Left cardiac atrium (tissue), 4 donors: ENCODE measurements around the gene SLIT3. TPM values are rescaled to one million over a fixed set of nuclear protein-coding genes. Genes with fewer than 3 reads are reported as not detected.
A peak's percentile ranks its signal among the peaks of the same experiment; 100 is the strongest.

Experiments
- ATAC-seq, 2 donors: fragments of 200-7000 bp; cut with Tn5 transposase; one replicate each; pipeline ENCODE4 v1.9.1; 2020; ENCODE audit warnings: mild to moderate bottlenecking in 2 of 2, moderate library complexity in 2 of 2
- DNase-seq: peaks from one replicate; pipeline ENCODE4 v3.0.0-alpha.2; 2020
- intact Hi-C, 2 donors: fragments of 100-400 bp; cut with DNase I; formaldehyde crosslinking; loops; one replicate each; pipeline versions ENCODE4 v1.14.1 to v1.15.1; 2022 to 2023
- total RNA-seq, 2 donors: library from RNA; stranded (reverse); fragmentation: NEBNext Ultra II Directional; extraction: Animal tissue kit (Norgen Biotek cat#: 25700); gene quantifications; one replicate each; pipeline ENCODE4 v1.2.1, GENCODE V29; 2021
- donor health status: DM: no; HTN: yes; CAD: no.
- donor health status: DM: no; HTN: yes; CAD: no; lungs with severe emphysema.
- donor health status: DM: yes; HTN: yes; CAD: no.
- donor health status: Dilated cardiomyopathy.

SLIT3 gene
- total RNA-seq, 2 donors from 2014 or later, result 71.1 to 117 TPM

DNA sequence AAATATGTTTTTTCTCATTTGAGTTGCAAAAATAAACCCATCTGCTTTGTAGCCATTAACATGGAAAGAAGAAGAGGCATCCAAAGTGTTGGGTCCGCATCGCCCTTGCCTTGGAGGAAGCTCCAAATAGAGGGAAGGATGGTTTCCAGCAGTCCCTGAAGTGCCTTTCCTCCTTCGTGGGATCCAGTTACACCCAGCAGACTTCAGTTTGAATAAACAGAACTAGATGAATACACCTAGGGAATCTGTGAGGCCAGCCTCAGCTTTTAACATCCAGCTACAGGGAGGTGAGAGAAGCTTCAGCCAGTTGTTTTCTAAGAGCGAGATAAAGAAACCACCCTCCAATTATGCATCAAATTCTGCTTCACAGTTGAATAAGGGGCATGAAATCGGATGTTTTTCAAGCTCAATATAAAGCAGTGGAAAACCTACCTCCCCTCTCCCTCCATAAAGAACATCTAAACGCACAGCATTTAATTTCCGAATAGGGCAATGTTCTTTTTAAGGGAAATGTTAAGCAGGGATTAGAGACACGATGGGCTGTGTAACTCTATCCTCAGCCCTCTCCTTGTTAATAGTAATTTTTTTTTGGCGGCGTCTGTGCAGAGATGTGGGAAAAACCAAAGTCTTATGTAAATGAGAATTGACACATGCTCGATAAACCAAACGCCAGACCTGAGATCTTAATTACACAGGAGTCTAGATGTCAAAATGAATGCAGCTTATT lies 264.7 kb downstream of the SLIT3 start:
- intact Hi-C loops, result no loop called here
- no peak for ATAC-seq
- DNase-seq, result no peak

DNA sequence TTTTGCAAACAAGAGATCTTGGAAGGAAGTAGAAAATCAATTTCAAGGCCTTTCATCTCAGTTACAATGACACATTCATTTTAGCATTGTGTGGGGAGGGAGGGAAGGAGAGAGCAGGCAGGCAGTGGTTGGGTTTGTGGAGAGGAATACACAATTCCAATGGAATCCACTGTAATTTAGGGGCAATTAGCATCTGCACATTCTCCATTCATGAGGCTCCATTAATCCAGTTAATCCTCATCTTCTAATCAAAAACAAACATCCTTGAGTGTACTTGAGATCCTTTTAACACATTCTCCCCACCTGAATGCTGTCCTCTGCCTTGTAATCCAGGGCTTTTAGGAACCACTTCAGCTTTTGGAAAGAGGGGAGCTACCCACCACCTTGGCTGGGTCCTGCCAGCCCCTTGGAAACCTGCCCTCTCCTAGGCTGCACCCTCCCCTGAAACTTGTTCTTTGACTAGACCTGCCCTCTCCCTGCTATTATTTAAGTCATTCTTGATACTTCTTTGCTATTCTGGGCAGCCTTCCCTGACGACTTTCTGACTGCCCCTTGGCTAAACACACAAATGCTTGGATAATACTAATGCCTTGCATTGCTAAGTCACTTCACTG lies 271.2 kb downstream of the SLIT3 start:
- no peak for DNase-seq
- ATAC-seq, result peak; percentile 19 to 34
- intact Hi-C loops, result no loop called here

DNA sequence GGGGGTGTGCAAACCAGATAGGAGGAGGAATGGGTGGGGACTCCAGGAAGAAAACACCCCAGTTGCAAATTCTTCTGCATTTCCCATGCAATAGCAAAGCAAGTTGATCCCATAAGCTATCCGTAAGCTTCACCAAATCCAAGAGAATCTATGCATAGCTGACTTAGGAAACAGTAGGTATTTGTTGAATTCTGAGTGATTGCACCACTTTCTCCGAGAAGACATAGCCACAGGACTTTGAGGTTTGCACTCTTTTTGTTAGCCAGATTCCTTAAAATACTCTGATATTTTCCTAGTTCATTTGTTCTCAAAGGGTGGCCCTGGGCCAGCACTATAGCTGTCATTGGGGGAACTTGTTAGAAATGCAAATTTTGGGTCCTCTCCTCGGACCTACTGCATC lies 271.9 kb downstream of the SLIT3 start:
- ATAC-seq (no peak), DNase-seq (no peak)
- intact Hi-C loops, result no loop called here

DNA sequence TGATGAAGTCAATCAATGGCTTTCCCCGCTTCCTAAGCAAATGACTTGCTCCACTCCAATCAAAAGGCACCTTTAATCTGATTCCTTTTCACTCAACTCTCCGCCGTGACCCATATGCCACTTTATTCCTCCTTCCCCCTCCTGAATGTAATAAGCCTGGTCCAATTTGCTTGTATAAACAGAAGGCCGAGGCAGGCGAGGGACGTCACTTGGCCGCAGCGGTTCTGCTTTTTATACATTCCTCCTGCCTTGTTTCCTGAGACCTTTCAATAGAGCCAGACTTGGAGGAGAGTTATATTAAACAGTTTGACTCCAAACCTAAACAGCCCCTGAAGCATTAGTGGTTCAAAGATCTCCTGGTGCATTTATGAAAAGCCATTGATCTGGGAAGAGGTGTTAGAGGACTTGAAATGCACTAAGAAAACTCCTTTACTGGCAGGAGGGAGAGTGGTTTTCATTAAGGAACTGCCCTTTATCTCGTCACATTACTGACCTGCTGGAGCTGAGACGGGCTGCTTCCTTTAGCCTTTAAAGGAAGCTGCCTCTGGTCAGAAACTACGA lies 273.4 kb downstream of the SLIT3 start:
- ATAC-seq (no peak), DNase-seq (no peak)
- intact Hi-C loops, result no loop called here

DNA sequence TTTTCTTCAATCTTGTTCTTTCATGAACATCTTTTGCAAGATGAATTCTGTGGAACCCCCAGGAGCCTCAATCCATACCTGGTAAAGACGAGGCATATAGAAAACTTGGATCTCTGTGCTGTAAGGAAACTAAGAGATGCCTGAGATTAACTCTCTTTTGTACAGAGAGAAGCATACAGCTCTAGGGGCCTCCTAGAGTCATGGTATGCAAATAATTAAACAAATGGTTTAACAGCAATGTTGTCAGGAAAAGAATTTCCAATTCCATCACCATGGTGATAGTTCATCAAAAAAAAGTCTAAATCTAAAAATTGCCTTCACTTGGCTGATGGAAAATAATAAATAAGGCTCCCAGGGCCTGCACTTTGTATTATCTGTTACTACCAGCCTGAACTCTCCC lies 275.4 kb downstream of the SLIT3 start:
- DNase-seq (no peak), ATAC-seq (no peak)
- intact Hi-C loops, result no loop called here

DNA sequence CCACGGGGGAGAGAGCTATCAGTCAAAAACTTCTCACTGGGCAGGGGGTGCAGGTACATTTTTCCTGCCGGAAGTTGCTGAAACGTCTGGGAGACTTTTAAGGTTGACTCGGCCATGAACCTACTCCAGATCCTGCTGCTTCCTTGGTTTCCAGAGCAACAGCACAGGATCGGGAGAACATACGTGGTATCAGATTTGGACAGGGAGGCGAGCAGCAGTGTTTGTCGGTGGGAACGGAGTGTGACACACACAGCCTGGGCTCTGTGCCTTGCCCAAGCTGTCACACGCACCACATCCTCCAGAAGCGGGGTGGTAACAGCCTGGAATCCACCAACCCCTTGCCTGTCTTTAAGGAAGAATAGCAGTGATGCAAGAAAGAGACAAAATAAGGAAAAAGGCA lies 276.5 kb downstream of the SLIT3 start:
- ATAC-seq (peak; percentile 79 to 82), DNase-seq (peak; percentile 48)
- intact Hi-C loops, result no loop called here

DNA sequence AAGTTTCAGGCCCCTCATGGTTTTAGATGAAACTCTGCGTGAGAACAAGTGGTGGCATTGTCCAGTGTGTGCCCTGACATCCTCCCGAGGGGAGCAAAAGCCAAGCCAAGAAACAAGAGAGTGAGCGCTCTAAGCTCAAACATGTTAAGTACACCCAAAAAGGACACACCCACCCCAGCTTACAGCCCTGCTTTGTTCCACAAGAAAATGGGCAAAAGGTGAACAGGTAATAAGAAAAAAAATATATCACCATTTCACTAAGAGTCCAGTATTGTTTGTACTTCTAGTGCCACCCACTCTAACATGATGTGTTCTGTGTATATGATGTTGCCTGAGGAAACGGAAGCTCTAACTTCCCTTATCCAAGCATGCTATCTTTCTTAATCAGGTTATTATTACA lies 278.2 kb downstream of the SLIT3 start:
- DNase-seq (no peak), ATAC-seq (no peak)
- intact Hi-C loops, result no loop called here

DNA sequence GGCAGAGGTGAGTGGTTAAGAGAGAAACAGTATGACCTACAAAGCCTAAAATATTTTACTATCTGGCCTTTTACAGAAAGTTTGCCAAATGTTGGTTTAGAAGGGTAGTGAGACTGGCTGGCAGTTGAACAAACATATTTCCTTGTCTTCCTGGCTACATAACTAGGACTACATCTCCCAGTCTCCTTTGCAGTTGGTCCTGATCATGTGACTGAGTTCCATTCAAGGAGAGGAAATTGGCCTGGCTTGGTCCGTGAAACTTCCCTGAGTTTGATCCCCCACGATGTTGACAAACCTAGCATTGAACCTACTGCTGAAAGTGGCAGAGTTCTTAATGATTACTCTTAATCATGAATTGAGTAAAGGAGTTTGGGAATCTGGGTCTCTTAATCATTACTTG lies 280.8 kb downstream of the SLIT3 start:
- intact Hi-C loops, result no loop called here
- ATAC-seq (no peak), DNase-seq (no peak)

DNA sequence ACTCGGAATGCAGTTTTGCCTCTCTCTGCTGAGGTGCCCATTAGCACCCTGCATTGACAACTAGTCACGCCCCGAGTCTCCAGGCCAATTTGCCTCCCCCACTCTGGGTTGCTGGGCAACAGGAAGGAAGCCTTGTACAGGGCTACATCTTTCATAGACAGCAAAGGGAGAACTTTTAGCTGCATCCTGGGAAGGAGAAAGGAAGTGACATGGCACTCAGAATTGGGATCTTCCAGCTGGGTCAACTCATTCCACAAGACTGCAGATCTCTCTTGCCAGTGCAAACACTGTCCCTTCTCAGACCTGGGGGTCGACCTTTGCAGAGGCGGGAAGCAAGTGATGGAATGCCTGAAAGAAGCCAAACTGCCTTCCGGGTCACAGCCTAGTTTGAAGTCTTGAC lies 282.0 kb downstream of the SLIT3 start:
- no peak for DNase-seq
- peak in 1 of 2 donors; percentile 23 for ATAC-seq
- intact Hi-C loops, result no loop called here

DNA sequence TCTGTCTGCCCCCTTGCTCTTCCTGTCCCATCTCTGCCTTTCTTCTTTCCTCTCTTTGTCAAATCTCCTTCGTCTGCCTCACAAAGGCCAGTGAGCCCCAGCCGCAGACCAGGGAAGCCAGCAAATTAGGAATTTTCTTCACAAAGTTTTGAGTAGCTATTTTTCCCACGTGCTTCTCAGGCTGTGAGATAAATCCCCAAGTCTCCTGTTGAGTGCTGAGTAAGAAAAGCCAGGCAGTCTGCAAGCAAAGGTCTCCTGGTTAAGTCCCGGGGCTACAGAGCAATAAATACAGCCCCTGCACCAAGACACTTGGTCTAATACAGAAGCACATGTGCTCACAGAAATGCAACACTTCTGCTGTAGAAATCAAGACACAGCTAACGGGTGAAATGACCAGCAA lies 284.9 kb downstream of the SLIT3 start:
- no peak for DNase-seq
- no peak for ATAC-seq
- intact Hi-C loops, result no loop called here

DNA sequence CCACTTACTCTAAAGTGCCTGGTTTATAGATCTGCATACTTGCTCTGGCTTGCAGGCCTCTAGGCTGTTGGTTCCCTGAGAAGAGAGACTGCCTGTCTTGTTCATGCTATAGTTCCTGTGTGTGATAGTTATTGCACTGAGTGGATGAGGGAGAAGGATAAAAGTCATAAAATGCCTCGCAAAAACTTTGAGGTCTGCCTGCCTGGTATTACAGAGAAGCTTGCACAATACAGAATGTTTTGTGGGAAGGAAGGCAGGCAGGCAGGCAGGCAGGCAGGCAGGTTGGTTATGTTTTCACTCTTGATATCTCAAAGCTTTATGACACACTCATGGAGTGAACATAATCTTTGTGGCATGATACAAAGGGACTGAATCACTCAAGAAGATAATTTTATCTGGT lies 287.1 kb downstream of the SLIT3 start:
- DNase-seq (no peak), ATAC-seq (peak in 1 of 2 donors; percentile 57)
- intact Hi-C loops, result no loop called here

DNA sequence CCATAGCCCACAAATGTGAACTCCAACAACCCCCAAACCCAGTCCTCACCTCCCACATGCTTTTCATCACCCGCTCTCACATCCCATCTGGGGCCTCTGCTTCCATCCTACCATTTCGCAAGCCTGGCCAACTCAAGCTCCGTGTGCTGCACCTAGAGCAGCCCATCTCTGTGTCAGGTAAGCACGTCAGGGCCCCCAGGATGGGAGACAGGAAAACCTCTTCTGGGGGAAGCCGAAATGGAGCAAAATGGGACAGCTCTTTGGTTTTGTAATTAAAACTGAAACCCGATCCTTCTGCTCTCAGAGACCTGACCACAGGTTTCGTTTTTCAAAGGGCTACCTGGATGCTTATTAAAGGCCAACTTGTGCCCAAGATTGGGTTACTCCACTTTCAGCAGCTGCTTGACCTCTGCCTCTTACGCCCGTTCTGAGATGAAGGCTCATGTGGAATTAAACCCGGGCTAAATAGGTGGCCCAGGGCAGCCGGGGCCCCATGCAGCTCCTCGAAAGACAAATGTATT lies 287.7 kb downstream of the SLIT3 start:
- DNase-seq (no peak), ATAC-seq (no peak)
- intact Hi-C loops, result no loop called here

DNA sequence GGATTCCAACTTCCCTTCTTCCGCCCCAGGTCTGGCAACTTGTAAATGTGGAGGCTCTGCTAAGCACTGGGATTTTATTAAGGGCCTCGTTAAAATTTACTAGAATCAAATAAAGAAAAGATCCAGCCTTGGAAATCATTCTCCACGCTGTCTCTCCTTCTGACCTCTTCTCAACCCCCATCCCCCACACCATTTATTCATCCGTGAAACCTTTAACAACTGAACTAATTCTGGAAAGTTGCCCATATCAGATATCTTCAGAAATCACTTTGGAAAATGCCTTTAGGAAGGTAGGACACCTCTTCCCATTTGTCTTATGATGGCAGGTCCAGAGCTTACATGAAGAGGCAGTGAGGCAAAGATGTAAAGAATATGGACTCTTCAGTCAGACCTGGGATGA lies 288.5 kb downstream of the SLIT3 start:
- intact Hi-C loops, result no loop called here
- ATAC-seq (no peak), DNase-seq (no peak)

DNA sequence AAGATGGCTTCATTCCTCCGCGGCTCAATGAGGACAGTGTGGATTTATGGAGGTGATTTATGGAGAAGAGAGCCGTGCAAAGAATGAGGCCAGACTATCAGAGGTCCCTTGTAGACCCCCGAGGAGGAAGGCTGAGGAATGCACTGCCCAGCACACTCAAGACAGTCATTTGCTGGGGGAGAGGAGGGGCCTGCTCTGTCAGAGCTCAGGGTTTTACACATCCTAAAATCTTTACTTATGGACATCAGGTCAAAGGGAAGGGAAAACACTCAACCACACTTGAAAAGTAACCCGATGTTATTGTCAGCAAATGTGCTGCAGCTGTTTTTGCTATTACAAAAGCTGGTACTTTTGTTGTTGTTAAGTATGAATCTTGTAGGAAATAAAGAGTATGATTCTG lies 289.5 kb downstream of the SLIT3 start:
- DNase-seq, result no peak
- ATAC-seq, result no peak
- intact Hi-C loops, result no loop called here

DNA sequence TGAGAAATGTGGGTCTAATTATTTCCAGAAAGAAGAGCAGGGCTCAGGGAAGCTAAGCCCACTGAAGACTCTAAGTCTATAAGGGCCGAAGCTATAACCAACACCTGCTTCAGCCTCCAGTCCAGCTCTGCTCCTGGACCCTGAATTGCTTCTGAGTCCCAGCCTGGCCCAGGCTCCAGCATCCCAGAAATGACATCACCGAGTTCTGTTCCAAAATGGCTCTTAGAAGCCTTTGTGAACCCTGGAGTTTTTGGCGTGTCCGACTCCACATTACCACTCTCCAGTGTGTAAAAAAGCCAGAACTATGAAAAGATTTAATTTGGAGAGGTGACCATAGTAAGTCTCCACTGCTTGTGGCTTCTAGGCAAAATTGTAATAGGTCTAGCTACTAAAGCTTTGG lies 289.9 kb downstream of the SLIT3 start:
- ATAC-seq, result peak in 1 of 2 donors; percentile 25

DNA sequence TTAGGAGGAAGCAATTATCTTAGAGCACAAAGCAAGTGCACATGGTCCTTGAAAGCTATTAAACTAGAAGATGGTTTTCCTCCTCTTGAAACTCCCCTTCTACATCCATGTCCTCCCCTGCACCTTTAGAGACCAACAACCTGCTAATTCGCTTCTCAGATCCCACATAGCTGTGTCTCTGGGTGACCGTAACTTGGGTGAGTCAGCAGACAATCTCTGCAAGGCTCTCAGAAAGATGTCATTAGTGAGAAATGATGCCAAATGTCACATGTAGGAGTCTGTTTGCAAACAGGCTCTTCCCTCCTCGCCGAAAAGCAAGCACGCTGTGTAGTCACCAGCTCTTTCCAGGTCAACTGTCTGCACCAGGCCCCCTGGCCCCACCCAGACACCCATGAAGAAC lies 291.8 kb downstream of the SLIT3 start:
- DNase-seq, result no peak
- intact Hi-C loops, result loop anchor here in 1 of 2 donors (10.0 kb wide), 1 partner anchor 576 kb away; the partner anchor contains the start of gene SPDL1
- peak; percentile 65 to 68 for ATAC-seq

More for the DNA sequence above, 289.9 kb downstream of the SLIT3 start:
- DNase-seq, result no peak
- intact Hi-C loops, result no loop called here

DNA sequence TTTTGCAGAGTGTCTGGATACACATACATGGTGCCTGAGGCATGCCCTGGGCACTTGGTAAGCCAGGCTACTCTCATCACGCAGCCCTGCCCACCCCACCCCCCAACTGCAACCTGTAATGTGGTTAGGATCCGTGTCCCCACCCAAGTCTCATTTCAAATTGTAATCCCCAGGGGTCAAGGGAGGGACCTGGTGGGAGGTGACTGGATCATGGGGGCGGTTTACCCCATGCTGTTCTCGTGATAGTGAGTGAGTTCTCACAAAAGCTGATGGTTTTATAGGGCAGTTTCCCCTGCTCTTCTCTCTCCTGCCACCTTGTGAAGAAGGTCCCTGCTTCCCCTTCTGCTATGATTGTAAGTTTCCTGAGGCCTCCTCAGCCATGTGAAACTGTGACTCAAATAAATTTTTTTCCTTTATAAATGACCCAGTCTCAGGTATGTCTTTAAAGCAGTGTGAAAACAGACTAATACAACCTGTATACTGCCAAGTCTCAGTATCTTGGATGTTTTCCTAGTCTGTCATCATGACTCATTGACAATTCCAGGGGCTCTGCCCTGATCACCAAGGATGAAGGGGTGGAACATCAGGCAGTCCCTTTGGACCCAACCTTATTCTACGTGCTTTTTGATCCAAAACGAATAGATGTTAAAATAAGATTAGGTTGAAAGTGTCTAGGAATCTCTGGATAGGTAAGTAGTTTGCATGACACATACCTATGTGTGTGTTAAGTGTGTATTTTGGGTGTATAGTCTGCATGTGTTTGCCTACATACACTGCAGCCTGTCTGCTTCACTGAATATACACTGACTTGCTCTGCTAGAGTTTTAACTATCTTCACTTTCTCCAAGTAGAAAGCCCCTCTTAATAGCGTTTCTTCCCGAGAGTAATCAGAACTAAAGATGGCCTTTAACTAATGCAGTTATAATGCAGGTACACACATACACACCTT lies 293.8 kb downstream of the SLIT3 start:
- intact Hi-C loops, result loop anchor here in 1 of 2 donors (10.0 kb wide), 1 partner anchor 578 kb away; the partner anchor contains the start of gene SPDL1
- DNase-seq, result no peak
- peak in 1 of 2 donors; percentile 69 for ATAC-seq

DNA sequence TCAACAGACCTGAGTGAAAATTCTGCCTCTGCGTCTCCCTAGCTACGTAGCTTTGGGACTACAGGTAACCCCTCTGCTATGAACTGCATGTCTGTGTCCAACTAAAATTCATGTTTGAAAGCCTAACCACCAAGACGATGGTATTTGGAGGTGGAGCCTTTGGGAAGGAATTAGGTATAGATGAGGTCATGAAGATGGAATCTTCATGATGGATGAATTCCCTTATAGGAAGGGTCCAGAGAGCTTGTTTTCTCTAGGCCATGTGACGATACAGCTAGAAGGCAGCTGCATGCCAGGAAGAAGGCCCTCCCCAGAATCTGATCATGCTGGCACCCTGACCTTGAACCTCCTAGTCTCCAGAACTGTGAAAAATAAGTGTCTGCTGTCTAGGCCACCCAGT lies 296.4 kb downstream of the SLIT3 start:
- no peak for ATAC-seq
- intact Hi-C loops, result loop anchor here in 1 of 2 donors (10.0 kb wide), 1 partner anchor 580 kb away; the partner anchor contains the start of gene SPDL1

More for the DNA sequence above, 296.4 kb downstream of the SLIT3 start:
- no peak for DNase-seq
